ENCODE measurements around the gene RMRP.

DNA sequence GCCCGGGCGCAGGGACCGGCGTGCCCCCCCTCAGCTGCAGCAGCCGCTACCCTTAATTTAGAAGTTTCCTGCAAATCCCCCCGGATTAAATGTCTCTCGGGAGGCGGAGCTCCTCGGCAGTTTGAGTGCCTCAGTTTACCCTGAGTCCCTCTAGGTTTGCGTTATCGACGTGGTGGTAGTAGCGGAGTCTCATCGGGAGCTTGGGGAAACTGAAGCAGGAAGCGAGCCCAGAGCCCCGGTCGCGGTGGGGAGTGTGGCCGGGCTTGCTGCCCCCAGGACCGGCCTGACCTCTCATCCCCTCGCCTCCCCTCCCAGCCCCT is 32.4 kb upstream of the RMRP start:
- no peak for TF ChIP-seq EZH2phosphoT487 (IDR thresholded peaks at IDR 0.05; ENCODE audit: borderline replicate concordance, low read length)
- no peak for TF ChIP-seq CTCF (IDR thresholded peaks at IDR 0.05; ENCODE audit: low read depth, low read length, poor library complexity, severe bottlenecking)
